D721Med (cell line): ENCODE data around the gene HOXB4.

ENCODE experiments used
- DNase-seq: peaks from one replicate; pipeline ENCODE4 v3.0.0; 2011; ENCODE audit warnings: low spot score; ENCODE audit not compliant: insufficient read length
- FAIRE-seq: peaks from 2 replicates; lab custom pipeline; 2011; peaks lifted over from hg19 to GRCh38; lab: Jason Lieb, UNC
- CTCF ChIP-seq: IDR thresholded peaks from 2 replicates; pipeline ENCODE4 v1.5.1; 2012; ENCODE audit warnings: mild to moderate bottlenecking, control low read depth; ENCODE audit not compliant: insufficient read depth; ENCODE audit errors: missing control alignments

HOXB4 gene

DNA sequence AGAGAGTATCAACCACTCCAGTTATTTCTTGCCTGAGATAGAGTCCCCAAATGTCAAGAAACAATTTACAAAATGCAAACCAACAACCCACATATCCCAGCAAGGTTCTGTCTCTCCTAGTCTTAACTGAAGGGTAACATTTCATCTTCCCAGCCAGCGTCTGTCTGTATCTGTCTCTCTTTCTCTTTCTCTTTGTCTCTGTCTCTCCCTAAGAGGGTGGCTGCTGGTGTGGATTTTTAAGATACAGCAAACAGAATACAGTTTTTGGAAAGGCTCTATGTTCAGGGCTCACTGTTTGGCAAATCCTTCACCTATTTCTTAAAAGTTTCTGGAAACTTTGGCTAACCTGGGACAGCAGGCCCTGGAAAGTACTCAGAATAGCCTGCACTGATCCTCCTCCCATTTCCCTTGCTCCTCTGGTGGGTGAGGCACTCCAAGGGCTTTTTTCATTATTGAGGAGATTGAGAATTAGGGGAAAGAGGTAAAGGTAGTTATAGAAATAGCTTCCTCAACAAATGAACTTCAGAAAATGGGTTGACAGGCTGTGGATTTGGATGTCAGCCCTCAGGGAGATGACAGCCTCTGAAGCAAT is 6.2 kb downstream of the HOXB4 start:
- no peak for TF ChIP-seq CTCF
- FAIRE-seq (no peak), DNase-seq (no peak)

GRCh38 chr17:48571024-48571818 is 6.9 kb downstream of the HOXB4 start:
- DNase-seq = no peak
- TF ChIP-seq CTCF = no peak
- FAIRE-seq = no peak

- DNase-seq (no peak), FAIRE-seq (no peak)
- TF ChIP-seq CTCF = no peak
Observed at GRCh38 chr17:48570325-48571023, 7.7 kb downstream of the HOXB4 start.

DNA sequence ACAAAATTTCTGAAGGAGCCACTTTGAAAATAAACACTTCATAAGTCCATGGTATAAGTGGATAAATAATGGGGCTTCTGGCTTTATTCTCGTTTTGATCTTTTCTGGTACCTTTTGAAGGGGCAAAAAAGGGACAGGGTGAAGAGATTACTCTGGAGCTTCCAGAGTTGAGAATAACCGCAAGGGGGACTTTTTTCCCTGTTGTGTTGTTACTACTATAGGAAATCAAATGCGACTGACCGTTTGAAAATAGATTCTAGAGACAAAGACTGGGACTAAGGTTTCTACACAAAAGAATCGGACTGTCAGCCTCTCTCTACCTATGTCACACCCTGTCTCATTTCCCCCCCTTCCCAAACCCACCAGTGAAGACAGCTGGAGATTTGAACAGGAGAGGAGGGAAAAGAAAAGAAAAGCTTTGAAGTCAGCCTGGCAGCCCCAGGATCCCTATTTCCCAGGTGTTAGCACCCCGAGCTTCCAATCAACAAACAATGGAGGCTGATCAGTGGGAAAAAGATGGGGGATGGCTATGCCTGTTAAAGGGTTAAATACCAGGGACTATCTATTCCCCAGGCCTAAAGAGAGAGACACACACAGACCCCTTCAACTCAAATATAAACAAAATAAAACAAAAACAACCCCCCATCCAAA is 8.4 kb downstream of the HOXB4 start:
- TF ChIP-seq CTCF = no peak
- DNase-seq = no peak
- no peak for FAIRE-seq

DNA sequence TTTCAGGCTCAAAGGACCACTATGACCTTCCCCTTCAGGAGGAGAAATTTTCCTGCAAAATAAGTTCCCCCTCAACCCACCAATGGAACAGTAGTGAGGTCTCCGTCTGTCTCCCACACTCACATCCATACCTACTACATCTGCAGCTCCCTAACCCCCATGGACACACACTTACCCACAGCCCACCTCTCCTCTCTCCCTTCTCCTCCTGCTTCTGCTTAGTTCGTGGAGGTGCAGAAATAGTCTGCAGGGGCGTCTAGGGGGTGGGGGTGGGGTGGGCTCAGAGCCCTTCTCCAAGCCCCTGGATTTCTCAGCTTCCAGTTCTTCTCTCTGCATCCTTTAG is 8.9 kb downstream of the HOXB4 start:
- DNase-seq (no peak), FAIRE-seq (no peak)
- TF ChIP-seq CTCF = no peak

DNA sequence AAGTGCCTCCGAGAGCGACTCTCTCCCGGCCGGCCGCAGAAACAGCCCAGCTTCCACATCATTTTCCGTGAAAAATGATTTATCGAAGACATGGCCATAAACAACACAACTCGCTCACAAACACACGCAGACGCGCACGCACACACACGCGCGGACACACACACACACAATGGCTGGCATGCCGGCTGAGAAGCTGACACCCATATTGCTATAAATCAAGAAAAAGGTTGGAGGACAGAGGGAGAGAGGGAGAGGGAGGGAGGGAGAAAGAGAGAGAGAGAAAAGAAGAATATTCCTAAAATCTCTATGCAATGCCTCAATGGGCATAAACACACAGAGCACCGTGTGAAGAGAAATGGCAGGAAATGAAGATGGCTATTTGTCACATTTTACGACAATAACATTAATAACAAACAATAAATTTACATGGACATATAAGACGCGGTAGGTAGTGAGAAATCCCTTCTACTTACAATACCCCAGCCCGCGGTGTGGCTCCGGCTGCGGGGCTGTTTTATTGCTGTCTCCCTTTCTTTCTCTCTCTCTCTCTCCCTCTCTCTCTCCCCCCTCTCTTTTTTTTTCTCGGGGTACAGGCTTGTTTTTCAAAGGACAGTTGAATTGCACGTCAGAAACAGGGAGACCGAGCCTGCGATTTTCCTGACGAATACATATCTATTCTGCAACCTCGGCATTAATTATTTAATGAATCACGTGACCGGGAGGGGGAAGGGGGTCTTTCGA is 9.5 kb downstream of the HOXB4 start:
- TF ChIP-seq CTCF = no peak
- DNase-seq (no peak), FAIRE-seq (no peak)
